Measurements from ENCODE around the gene LDB2.

Gene LDB2

GRCh38 chr4:16834814-16835213 lies 63.6 kb downstream of the LDB2 start:
- H3K27ac ChIP-seq: no peak overlapping the region
- TF ChIP-seq ZFX (IDR thresholded peaks at IDR 0.05; ENCODE audit: borderline replicate concordance): no peak
- no peak for TF ChIP-seq CTCF (IDR thresholded peaks at IDR 0.05)

- TF ChIP-seq CTCF (IDR thresholded peaks at IDR 0.05) (no peak), ZFX (IDR thresholded peaks at IDR 0.05; ENCODE audit: borderline replicate concordance) (no peak)
- no peak overlapping the region for H3K27ac ChIP-seq
These were observed 64.7 kb downstream of the LDB2 start for GRCh38 chr4:16833722-16834121.

GRCh38 chr4:16830081-16830480 lies 68.4 kb downstream of the LDB2 start:
- TF ChIP-seq CTCF (IDR thresholded peaks at IDR 0.05): no peak
- TF ChIP-seq ZFX (IDR thresholded peaks at IDR 0.05; ENCODE audit: borderline replicate concordance): no peak
- H3K27ac ChIP-seq: no peak overlapping the region

- H3K27ac ChIP-seq: no peak overlapping the region
- TF ChIP-seq CTCF (IDR thresholded peaks at IDR 0.05) (no peak), ZFX (IDR thresholded peaks at IDR 0.05; ENCODE audit: borderline replicate concordance) (no peak)
These were observed 70.4 kb downstream of the LDB2 start for GRCh38 chr4:16827794-16828724.

GRCh38 chr4:16827045-16827444 lies 71.4 kb downstream of the LDB2 start:
- no peak for TF ChIP-seq CTCF (IDR thresholded peaks at IDR 0.05)
- TF ChIP-seq ZFX (IDR thresholded peaks at IDR 0.05; ENCODE audit: borderline replicate concordance): no peak
- no peak overlapping the region for H3K27ac ChIP-seq

- TF ChIP-seq ZFX (IDR thresholded peaks at IDR 0.05; ENCODE audit: borderline replicate concordance): no peak
- no peak for TF ChIP-seq CTCF (IDR thresholded peaks at IDR 0.05)
- H3K27ac ChIP-seq: no peak overlapping the region
These were observed 72.0 kb downstream of the LDB2 start for GRCh38 chr4:16826406-16826910.

- TF ChIP-seq ZFX (IDR thresholded peaks at IDR 0.05; ENCODE audit: borderline replicate concordance): no peak
- H3K27ac ChIP-seq: no peak overlapping the region
These were observed 74.1 kb downstream of the LDB2 start for GRCh38 chr4:16824278-16824806.
